Hindlimb muscle (tissue), 1 donor: Measurements from ENCODE around the gene STAB1. TPM values are rescaled to one million over a fixed set of nuclear protein-coding genes. Genes with fewer than 3 reads are reported as not detected.
A peak's percentile ranks its signal among the peaks of the same experiment; 100 is the strongest.

Experiments
- DNase-seq: peaks from one replicate; pipeline ENCODE4 v3.0.0-alpha.2; 2013
- polyA plus RNA-seq: library from polyadenylated mRNA; unstranded; fragments of 120-200 nt; gene quantifications from one replicate; pipeline ENCODE4 v1.2.1, GENCODE V29; 2013; ENCODE audit not compliant: insufficient read length

The STAB1 gene
- polyA plus RNA-seq, 1 donor = 59.9 TPM

DNA sequence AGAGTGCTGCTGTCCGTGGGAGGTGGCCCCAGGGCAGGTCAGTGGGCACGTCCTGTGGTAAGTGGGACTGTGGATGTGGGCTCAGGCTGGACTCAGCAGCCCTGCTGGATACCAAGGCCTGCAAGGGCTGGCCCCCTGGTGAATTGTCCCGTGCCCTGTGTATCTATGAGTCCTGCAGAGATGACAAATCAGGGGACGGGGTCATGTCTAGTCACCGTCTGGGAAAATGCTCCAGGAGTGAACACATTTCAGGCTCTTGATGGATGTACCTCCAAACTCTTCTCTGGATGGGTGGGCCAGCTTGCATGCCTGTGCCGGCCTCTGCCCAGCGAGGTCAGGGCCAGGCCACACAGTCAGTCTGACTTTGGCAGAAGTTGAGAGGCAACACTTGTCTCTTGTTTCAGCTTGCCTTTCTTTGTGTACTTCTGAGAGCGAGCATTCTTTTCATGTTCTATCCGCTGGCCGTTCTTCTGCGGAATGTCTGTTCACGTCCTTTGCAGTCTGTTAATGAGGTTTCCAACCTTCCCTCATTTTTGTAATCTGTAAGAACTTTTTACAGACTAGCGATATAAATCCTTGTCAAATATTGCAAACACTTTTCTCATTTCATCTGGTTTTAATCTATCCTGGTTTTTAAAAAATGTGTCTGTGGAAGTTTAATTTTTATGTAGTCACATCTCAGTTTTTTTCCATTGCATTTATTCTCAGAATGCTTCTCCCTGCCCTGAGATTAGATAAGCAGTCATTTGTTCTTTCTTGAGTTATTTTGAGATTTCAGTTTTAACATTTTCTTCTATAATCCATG lies 11.4 kb upstream of the STAB1 start:
- DNase-seq = no peak

DNA sequence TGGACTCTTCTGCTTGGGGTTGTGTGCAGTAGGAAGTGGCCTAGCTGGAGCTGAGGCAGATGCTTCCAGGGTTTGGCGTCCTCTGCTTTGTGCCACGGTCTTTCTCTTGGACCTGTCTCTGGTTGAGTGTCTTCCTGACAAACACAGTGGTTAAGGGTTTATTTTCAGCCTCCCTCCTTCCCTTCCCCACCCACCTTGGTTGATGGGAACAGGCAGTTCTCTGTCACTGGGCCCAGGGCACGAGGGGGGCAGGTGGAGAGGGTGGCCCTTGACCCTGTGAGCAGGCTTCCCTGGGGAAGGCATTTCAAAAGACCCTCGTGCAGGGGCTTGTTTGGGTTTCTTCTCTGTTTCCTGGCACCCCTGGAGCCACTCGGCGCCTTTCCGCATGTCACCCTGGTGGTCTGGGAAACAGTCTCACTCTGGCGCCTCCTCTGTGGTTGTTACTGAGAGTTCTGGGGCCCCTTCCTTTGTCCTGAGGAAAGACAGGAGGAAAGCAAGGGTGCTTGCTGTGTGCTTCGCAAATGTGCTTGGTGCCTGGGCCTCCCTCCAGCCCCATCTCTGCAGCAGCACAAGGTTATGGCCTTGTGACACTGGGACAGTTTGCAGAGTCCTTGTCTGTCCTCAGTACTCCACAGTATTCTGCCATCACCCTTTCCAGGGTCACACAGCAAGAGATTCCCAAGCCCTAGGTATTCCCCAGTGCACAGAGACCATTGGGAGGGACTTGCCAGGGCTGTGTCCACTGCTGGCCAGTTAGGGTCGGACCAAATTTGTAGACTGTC lies 10.3 kb upstream of the STAB1 start:
- no peak for DNase-seq

DNA sequence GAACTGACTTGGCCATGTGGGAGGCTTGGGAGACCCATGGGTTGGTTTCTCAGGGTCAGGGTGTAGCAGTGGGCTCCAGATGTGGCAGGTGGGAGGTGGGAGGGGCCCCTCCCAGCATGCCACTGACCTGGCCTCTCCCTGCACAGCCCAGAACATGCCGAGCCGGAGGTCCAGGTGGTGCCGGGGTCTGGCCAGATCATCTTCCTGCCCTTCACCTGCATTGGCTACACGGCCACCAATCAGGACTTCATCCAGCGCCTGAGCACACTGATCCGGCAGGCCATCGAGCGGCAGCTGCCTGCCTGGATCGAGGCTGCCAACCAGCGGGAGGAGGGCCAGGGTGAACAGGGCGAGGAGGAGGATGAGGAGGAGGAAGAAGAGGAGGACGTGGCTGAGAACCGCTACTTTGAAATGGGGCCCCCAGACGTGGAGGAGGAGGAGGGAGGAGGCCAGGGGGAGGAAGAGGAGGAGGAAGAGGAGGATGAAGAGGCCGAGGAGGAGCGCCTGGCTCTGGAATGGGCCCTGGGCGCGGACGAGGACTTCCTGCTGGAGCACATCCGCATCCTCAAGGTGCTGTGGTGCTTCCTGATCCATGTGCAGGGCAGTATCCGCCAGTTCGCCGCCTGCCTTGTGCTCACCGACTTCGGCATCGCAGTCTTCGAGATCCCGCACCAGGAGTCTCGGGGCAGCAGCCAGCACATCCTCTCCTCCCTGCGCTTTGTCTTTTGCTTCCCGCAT lies 7.9 kb upstream of the STAB1 start:
- no peak for DNase-seq

DNA sequence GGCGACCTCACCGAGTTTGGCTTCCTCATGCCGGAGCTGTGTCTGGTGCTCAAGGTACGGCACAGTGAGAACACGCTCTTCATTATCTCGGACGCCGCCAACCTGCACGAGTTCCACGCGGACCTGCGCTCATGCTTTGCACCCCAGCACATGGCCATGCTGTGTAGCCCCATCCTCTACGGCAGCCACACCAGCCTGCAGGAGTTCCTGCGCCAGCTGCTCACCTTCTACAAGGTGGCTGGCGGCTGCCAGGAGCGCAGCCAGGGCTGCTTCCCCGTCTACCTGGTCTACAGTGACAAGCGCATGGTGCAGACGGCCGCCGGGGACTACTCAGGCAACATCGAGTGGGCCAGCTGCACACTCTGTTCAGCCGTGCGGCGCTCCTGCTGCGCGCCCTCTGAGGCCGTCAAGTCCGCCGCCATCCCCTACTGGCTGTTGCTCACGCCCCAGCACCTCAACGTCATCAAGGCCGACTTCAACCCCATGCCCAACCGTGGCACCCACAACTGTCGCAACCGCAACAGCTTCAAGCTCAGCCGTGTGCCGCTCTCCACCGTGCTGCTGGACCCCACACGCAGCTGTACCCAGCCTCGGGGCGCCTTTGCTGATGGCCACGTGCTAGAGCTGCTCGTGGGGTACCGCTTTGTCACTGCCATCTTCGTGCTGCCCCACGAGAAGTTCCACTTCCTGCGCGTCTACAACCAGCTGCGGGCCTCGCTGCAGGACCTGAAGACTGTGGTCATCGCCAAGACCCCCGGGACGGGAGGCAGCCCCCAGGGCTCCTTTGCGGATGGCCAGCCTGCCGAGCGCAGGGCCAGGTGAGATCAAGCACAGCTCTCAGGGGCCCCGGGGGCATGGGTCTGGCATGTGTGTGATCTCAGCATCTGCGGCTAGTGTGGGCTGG lies 7.1 kb upstream of the STAB1 start:
- DNase-seq = no peak

DNA sequence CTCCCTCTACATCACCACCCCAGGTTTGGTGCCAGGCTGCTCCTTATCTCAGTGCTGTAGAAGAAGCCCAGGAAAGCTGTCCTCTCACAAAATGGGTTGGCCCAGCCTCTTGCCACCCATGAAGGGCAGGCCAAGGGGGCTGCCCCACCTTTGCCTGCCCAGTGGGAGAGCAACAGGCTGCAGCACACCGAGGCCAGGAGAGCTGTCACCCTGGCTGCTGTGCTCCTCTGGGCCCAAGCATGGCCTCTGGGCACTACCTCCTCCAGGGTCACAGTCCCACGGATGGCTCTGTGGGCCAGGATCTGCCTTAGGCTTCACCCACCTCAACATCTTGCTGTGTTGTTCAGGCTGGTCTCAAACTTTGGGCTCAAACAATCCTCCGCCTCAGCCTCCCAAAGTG lies 6.4 kb upstream of the STAB1 start:
- DNase-seq = no peak

DNA sequence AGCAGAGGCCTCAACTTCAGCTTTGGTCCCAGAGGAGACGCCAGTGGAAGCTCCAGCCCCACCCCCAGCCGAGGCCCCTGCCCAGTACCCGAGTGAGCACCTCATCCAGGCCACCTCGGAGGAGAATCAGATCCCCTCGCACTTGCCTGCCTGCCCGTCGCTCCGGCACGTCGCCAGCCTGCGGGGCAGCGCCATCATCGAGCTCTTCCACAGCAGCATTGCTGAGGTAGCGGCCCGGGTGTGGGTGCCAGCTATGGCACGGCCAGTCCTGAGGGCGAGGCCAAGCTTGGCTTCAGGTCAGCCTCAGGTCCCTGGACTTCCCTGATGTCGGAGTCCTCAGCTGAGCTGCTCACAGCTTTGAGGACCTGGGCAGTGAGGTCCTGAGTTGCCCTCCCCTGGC lies 5.7 kb upstream of the STAB1 start:
- no peak for DNase-seq

DNA sequence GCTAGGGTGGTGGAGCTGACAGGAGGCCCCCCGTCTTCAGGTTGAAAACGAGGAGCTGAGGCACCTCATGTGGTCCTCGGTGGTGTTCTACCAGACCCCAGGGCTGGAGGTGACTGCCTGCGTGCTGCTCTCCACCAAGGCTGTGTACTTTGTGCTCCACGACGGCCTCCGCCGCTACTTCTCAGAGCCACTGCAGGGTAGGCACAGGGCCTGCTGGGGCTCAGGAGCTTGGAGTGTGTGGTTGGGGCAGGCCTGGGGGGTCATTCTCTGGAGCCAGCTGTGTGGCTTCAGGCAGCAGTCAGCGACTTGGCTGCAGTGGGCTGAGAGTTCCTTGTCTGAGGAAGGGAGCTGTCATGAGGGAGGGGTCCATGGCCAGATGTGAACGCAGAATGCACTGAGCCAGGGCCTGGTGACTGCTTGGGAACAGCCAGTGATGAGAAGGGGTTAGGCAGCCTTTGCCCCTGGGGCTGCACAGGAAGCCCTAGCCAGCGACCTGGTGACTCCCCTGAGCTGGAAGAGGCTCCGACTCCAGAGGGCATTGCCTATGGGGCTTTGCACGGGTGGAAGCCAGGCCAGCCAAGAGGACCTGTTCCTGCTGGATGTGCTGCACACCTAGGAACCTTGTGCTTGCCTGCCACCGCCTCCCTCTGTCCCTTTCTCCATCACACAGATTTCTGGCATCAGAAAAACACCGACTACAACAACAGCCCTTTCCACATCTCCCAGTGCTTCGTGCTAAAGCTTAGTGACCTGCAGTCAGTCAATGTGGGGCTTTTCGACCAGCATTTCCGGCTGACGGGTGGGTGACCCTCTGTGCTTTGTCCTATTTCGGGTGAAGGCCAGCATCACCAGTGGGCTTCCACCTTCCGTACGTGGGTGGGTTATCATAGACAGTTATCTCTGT lies 4.9 kb upstream of the STAB1 start:
- no peak for DNase-seq

DNA sequence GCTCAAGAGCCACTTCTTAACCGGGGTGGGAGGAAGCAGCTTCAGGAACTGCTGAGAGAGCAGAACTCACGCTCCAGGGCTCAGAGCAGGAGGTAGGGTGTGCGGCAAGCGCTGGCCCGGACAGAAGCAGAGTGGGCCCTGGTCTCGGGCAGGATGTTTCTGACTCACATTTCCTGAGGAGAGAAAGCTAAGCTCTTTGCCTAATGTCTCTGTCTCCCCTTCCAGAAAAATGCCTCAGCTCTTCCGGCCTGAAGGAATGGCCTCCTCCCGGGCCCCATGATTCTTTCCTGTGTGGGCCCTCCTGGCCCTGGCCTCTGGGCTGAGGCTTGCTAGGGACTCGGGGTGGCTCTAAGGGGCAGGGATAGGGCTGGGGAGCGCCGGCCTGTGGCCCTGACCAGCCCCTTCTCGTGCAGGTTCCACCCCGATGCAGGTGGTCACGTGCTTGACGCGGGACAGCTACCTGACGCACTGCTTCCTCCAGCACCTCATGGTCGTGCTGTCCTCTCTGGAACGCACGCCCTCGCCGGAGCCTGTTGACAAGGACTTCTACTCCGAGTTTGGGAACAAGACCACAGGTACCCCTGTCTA lies 4.1 kb upstream of the STAB1 start:
- DNase-seq = peak; percentile 20

DNA sequence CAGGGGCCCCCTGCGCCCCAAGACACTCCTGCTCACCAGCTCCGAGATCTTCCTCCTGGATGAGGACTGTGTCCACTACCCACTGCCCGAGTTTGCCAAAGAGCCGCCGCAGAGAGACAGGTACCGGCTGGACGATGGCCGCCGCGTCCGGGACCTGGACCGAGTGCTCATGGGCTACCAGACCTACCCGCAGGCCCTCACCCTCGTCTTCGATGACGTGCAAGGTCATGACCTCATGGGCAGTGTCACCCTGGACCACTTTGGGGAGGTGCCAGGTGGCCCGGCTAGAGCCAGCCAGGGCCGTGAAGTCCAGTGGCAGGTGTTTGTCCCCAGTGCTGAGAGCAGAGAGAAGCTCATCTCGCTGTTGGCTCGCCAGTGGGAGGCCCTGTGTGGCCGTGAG lies 3.1 kb upstream of the STAB1 start:
- no peak for DNase-seq

DNA sequence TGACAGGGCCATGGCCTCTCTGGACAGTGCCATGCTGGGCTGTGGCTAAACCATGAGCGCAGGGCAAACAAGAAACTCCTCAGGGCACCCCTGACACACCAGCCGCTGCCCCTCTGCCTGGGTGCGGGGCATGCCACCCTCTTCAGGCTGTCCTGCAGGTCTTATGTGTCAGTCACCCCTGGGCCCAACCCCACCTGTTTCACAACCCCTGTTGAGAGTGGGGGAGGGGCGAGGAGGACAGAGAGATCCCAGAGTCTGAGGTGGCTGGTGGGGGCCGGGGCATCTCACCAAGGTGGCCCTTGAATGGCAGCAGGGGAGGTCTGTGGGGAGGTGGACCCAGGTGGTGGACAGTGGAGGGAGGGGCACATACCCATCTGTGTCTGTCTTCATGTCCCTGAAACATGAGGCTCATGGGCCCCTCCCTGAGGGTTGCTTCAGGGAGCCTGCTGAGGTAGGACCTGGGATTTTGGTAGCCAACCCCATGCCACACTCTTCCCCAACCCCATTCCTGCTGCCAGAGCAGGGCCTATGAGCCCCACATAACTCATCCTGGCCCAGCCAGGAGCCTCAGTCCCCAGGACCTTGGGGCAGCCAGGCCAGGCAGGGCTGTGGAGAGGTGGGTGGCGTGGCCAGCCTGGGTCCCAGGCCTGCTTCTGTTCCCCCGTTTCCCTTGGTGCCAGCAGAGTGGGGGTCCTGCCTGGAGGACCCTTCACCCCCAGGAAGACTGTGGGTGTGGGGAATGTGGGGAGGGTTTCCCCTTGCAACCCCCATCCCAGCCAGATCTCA lies 1.7 kb upstream of the STAB1 start:
- DNase-seq = no peak

DNA sequence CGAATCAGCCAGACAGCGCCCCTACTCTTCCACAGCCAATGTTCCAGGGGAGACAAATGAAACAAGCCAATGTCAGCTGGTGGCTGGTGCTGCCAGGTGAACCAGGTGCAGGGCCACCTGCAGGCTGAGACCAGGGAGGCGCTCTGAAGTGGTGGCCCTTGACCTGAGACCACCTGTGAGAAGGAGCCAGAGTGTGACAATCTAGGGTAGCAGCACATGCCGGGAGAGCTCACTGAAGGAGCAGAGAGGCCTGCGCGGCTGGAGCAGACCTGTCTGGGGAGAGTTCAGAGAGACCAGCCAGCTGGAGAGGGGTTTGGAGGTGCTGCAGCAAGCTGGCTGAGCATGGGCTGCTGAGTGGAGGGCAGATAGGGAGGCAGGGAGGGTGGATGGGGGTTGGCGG lies 693 bp upstream of the STAB1 start:
- no peak for DNase-seq

DNA sequence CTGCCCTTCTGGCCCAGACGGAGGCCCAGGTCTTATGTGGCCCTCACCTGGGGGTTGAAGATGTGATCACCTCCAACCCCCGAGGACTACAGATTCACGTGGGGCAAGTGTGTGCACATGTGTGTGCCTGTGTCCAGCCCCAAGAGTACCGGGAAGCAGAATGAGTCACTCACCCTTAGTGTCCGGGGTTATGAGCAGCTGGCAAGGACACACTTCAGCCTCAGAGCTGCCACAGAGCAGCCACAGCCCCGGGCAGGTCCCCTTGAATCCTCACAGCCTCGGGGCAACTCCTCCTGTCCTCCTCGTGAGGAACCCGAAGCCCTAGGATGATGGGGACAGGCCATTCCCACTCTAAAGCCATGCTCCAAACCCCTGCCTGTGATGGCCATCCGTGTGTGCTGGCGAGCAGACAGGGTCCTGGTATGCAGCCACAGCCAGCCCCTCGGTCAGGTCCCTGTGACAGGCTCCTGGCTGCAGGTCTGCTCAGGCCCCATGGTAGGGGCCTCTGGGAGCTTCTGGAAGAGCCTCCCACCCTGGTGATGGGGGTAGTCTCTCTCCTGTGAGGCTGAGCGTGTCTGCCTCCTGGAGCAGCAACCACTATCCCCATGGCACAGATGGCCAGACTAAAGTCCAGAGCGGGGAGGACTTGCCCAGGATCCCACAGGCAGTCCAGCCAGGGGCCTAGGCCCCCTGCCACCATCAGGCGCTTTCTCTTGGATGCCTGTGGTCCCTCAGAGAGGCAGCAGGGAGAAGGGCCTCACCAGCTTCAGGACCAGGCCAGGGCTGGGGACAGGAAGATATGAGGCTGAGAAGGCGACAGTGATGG lies 852 bp downstream of the STAB1 start:
- DNase-seq = no peak

DNA sequence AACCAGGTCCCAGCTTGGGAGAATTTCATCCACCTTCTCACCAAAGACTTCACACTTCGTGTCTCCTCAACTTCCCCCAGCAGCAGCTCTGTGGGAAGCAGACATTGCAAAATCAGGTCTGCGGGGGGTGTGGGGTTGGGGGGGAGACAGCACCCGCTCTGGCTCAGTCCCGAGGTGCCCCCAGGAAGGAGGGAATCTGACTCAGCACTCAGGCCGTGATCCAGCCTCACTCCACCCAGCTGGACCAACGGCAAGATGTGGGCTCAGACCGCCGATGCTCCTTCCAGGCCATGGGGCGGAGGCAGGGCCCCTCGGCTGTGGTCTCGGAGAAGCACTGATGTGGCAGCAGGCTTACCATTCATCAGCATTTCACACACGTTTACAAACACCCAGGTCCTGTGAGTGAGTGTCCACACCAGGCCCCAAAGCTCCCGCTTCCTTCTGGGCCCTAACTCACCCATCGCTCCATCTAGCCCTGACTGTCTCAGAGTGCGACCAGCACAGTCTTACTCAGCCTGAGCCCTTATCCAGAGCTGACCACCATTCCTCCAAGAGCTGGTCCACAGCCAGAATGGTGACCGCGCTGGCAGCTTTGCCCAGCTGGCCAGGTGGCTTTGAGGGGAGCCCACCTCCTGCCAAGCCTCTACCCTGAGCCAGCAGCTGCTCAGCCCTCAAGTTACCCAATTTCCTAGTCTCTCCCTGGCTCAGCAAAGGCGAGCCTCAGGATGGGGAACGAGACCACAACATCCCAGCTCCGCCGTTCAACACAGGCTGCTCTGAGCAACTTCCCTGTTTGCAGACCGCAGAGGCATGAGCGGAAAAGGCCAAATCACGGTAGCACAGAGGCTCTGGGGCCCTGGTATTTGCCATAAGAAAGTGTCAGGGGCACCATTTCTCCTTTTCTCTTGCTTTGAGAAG lies 3.3 kb downstream of the STAB1 start:
- peak; percentile 15 for DNase-seq

DNA sequence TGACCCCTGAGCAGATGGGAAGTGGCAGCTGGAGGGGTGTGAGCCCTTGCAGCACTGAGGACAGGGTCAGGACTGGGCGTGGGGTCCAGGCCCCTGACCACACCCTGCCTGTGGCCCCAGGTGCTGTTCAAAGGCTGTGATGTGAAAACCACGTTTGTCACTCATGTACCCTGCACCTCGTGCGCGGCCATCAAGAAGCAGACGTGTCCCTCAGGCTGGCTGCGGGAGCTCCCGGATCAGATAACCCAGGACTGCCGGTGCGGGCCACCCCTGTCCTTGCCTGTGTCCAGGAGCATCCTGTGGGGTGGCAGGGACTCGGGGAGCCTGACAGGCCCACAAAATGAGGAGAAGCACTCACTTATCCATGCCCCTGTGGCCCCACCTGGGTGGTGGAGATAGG lies 5.9 kb downstream of the STAB1 start:
- DNase-seq = no peak

DNA sequence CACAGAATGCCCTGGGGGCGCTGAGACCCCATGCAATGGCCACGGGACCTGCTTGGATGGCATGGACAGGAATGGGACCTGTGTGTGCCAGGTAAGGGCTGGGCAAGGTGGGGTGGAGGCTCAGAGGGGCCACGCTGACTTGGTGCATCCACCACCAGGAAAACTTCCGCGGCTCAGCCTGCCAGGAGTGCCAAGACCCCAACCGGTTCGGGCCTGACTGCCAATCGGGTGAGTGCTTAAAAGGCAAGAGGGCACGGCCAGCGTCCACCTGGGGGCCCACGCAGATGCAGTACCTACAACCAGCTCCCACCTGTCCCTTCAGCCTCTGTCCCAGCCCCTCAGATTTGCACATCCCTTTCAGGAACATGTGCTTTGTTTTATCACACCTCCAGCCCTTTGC lies 6.9 kb downstream of the STAB1 start:
- DNase-seq = no peak

DNA sequence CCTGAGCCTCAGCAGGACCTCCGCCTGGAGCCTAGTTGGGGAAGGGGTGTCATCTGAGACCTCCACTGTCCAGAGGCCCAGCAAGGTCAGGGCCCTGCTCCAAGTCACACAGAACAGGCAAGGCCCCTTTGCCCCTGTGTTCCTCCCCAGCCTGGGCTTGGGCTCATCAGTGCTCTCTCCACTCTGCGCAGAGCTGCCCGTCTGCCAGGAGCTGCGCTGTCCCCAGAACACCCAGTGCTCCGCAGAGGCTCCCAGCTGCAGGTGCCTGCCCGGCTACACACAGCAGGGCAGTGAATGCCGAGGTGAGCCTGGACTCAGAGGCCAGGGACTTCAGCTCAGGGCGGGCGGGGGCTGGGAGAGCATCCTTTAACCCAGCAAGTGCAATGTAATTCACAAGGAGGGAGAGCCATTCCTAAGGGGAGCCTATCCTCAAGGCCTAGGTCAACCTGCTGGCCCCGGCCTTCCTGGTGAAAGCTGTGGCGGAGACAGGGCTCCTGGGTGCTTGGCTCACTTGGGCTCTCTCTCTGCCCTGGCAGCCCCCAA lies 7.7 kb downstream of the STAB1 start:
- DNase-seq = no peak

DNA sequence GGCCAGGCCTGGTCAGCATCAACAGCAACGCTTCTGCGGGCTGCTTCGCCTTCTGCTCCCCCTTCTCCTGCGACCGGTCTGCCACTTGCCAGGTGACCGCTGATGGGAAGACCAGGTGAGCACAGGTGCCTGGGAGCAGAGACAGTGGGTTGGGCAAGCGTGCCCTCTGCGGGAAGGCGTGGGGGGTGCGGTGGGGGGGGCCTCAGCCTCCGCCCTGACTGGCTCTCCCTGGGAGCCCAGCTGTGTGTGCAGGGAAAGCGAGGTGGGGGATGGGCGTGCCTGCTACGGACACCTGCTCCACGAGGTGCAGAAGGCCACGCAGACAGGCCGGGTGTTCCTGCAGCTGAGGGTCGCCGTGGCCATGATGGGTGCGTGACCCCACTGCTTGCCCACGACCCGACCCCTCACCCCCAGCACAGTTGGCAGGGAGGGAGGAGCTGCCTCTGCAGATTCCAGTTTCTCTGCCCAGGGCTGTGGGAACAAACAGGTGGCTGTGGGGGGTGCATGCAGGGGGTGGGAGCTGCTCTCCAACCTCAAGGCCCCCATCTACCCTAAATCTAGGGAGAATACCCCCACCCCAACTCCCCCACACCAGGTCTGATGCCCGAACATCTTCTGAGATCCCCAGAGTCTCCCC lies 8.8 kb downstream of the STAB1 start:
- DNase-seq = no peak
